ENCODE data around the gene OGFOD3.
"Not testable (repeated sequence)": the region's sequence is repeated elsewhere in the genome, so short reads cannot be mapped to it uniquely, and the experiment has no call there.

The OGFOD3 gene

DNA sequence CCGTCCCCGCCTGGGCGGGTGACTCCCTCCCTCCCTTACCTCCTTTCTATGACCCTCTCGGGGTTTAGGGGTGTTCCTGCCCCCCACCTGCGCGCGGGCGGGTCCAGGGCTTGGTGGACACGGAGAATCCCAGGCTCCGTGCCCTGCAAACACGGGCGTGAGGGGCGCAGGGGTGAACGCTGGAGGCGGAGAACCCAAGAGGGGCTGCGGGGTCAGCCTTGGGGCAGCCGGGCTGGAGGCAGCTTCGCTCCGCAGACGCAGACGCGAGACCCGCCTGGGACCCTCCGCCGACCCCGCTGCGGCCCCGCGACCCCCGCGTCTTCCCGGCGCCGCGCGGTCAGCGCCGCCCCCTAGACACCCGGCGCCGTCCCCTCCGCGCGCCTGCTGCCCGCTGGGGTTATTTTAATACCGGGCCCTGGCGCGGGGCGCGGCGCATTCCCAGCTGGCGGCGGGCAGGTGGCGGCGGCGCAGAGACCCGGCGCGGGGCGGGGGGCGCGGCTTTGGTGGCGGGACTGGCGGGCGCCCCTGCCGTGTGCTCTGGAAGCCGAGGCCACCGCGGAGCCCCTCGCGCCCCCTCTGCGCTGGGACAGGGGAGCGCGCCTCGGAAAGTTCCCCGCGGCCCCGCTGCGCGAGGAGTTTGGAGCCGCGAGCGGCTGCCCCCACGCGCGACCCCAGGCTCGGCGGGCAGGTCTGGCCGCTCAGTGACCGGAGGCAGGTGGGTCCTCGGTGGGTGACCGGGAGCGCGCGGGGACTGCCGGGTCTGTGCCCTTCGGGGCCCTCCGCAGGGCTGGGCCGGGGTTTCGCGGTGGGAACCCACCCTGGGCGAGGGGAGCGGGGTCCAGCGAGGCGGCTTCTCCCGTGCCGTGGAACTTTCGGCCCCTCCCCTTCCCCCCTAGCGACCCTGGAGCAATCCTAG, 46.8 kb downstream of the OGFOD3 start, which contains the start of gene UTS2R:
TSS of gene UTS2R (plus strand) at position 433 of the 916 bp plus-strand sequence. CDS start 2,560 bp downstream, outside the sequence.
- peak; percentile 47 for DNase-seq

DNA sequence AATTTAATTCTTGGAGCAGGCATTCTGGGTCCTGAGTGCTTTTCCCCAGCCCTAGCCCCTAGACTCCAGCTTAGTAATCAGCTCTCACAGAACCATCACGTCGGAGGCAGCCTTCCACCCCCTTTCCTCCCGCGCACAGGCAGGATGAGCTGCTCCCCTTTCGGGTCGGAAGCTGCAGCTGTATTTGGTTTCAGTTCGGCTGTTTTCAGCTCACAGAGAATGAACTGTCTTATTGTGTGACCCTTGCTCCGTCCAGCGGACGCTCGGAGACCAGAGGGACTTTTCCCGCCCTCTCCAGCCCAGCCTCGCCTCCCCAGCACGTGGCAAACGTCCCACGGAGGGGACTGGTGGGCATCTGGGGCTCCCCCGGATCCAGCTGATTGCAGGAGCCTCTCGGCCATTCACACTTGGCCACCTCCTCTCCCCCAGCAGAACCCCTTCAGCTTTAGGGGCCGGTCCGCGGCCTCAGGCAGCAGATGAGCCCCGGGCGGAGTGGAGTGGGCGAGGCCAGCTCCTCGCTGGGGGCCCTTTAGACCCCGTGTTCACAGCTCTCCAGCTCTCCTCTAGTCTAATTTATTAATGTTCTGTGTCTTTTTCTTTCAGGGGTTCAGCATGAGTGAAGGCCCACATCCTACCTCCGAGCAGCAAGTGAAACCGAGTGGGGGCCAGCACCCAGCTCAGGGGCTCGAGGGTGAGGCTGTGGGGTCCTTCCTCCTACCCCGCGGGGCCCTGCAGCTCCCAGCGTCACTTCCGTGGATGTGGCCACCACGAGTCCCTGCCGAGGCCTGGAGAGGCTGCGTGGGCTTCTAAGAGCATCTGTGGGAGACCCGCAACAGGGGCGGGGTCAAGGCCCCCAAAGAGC, 47.7 kb downstream of the OGFOD3 start:
- no peak for DNase-seq

DNA sequence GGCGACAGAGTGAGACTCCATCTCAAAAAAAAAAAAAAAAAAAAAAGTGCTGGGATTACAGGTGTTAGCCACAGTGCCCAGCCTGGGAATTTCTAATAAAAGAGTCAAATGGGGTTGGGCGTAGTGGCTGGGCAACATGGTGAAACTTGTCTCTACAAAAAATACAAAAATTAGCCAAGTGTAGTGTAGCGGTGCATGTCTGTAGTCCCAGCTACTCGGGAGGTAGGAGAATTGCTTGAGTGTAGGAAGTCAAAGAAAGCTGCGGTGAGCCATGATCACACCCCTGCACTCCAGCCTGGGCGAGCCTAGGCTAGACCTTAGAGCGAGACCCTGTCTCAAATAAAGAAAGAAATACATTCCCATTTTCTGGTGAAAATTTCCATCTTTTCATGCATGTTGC, 49.2 kb downstream of the OGFOD3 start:
- DNase-seq, result no peak

DNA sequence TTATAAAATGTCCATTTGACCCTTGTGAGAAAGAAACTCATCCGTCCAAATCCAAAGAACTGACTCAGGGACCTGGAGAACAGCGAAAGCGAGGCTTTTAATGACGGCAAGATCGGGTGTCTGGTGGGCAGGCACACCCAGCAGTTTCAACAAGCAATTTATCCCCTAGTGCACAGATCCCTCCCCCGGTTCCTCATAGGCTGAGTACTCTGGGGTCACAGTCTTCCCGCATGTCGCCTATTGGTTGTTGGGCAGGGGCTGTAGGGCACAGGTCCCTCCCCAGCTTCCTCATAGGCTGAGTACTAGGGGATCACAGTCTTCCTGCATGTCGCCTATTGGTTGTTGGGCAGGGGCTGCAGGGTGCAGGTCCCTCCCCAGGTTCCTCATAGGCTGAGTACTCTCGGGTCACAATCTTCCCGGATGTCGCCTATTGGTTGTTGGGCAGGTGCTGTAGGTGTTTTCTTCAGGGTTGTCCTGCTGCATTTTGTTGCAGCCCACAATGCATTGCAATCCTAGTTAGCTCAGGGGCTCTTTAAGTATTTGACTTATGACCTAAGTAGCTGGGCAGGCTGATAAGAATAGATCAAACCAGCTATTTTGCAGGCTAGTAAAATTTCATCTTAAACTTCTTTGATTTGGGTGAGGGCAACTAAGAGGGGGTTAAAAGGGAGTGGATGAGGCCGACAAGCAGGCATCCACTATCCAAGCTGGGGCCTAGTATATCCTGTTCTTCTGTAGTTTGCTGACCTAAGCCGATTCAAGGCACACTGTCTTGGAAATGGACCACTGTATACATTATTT, 50.5 kb downstream of the OGFOD3 start:
- DNase-seq, result no peak

DNA sequence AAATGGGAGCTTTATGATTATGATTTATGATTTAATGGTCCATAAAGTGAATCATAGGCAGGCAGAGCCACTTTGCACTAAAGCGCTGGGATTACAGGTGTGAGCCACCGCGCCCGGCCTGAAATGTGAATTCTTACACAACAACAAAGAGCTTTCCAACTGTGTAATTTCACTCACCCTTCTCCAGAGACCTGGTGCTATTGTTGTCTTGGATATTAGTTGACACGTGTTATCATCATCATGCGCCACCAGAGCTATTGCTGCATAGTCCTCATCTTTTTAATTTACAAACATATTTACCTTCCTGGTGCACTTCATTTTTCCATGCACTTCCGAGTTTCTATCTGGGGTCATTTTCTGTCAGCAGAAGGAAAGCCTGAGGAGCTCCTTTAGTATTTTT, 51.6 kb downstream of the OGFOD3 start:
- DNase-seq, result no peak

DNA sequence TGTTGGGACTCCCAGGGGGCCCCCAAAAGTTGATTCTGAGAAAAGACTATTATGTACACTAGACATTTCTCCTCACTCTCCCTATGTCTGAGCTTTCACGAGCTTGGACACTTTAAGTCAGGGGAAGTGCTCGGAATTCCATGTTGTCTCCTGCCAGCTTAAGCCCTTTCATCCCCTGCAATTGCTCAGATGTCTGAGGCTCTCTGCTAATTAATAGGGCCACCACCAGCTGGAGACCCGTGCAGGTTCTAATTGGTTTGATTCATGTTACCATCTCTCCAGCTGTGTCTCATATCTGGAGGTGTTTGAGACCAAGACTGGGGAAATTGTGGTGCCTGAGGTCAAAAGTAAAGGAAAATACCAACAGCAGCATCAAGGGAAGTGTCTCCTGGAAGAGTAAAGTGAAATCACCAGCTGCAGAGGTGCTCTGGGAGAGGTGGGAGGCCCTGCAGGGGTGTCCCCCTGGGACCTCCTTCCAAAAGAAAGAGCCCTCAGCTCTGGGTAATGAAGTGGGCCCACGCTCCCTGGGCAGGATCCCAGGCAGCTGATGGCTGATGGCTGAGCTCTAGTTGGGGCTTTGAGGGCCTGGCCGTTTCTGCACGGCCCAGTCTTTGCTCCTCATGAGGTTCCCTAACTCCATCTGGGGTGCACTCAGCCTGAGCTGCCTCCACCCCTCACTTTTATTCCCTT, 52.6 kb downstream of the OGFOD3 start:
- DNase-seq, result no peak

DNA sequence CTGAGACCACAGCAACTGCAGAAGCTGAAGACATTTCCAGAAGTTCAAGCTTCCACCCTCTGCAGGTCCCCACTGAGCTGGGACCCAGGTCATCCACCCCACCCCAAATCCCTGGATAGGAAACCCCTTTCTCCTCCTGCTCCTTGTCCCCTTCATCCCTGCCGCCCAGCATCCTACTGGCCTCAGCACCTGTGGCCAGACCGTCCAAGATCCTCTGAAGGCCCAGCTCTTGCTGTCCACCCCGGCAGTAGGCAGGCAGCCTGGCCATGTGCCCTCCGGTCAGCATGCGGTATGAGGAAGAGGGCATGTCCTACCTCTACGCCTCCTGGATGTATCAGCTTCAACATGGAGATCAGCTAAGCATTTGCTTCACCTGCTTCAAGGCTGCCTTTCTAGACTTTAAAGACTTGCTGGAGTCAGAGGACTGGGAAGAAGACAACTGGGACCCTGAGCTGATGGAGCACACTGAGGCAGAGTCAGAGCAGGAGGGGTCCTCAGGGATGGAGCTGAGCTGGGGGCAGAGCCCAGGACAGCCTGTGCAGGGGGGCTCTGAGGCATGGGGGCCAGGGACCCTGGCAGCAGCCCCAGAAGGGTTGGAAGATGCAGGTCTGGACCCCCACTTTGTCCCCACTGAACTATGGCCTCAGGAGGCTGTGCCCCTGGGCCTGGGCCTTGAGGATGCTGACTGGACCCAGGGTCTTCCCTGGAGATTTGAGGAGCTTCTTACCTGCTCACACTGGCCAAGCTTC, 56.3 kb downstream of the OGFOD3 start:
- DNase-seq, result no peak

DNA sequence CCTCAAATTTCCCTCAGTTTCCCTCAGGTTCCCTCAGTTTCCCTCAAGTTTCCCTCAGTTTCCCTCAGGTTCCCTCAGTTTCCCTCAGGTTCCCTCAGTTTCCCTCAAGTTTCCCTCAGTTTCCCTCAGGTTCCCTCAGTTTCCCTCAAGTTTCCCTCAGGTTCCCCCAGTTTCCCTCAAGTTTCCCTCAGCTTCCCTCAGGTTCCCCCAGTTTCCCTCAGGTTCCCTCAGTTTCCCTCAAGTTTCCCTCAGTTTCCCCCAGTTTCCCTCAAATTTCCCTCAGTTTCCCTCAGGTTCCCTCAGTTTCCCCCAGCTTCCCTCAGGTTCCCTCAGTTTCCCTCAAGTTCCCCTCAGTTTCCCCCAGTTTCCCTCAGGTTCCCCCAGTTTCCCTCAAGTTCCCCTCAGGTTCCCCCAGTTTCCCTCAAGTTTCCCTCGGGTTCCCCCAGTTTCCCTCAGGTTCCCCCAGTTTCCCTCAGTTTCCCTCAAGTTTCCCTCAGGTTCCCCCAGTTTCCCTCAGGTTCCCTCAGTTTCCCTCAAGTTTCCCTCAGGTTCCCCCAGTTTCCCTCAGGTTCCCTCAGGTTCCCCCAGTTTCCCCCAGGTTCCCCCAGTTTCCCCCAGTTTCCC, 58.8 kb downstream of the OGFOD3 start:
- DNase-seq, result not testable (repeated sequence)

DNA sequence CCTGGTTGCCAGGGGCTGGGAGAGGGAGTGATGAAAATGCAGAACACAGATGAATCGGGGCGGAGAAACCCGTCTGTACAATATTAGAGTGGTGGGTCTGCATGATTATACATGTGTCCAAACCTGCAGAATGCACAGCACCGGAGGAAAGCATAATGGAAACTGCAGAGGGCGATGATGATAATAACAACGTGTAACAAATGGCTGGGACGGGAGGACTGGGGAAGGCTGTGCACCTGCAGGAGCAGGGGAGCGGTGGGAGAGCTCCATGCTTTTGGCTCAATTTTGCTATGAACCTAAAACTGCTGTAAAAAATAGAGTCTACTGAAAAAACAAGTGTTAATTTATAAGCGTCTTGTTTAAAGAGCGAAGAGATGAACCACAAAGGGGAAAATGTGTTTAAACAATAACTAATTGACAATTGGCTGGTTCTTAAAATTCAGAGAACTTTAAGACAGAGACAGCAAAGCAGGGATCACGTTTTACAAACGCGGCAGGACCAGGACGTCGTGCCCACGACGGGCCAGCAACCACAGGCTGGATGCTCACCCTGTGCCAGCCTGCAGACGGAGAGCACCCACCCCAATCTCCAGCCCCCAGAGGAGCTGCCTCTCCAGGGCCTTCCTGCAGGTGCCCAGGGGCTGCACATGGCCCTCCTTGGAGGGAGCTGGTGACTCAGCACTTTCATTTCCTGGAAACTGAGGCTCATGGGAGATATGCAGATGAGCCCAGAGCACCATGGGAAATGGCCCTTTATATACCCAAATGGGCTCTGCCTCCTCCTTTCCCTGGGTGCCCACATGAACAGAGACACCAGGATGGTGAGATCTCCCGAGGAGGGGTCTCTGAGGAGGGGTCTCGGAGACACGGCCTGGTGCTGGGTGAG, 59.7 kb downstream of the OGFOD3 start, which contains the start of gene TEX19:
TSS of gene TEX19 (plus strand) at position 783 of the 886 bp plus-strand sequence. CDS start 2,904 bp downstream, outside the sequence.
- DNase-seq, result no peak

DNA sequence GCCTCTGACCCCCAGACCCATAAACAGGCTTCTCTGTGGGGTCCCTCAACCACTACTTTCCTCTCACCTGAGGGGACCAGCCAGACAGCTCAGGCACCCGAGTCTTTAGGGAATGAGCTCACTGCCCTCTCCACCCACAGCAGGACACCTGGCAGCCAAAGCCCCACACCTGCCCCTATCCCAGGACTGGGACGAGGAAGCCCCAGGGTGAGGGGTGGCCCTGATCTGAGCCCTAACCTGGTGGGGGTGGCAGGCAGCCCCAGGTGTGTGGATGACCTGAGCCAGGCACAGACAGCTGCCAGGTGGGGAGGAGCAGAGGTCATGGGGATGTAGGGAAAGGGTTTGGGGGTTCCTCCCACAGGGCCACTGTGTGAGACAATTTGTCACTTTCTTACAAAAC, 61.0 kb downstream of the OGFOD3 start:
- DNase-seq, result no peak

DNA sequence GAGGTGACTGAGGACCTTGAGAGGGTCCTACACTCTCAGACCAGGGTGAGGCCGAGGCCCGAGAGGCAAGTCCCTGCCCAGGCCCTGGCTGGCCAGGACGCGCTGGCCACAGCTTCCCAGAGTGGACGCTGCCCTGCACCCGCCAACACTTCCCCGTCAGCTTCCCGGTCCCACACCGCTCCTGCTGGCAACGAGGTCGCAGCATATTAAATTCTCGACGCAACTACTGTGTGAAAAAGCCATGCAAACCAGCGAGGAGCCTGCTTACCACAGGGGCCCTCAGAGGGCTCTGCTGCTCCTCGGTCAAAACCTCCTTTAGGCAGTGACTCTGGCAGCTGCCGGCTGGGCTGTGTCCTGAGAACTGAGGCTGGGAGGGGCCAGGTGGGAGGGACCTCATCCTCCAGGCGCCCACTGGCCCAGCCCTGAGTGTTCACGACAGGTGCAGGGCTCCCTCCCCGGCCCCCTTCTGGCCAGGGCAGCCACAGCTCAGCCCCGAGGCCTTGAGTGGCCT, 61.5 kb downstream of the OGFOD3 start:
- peak; percentile 38 for DNase-seq

DNA sequence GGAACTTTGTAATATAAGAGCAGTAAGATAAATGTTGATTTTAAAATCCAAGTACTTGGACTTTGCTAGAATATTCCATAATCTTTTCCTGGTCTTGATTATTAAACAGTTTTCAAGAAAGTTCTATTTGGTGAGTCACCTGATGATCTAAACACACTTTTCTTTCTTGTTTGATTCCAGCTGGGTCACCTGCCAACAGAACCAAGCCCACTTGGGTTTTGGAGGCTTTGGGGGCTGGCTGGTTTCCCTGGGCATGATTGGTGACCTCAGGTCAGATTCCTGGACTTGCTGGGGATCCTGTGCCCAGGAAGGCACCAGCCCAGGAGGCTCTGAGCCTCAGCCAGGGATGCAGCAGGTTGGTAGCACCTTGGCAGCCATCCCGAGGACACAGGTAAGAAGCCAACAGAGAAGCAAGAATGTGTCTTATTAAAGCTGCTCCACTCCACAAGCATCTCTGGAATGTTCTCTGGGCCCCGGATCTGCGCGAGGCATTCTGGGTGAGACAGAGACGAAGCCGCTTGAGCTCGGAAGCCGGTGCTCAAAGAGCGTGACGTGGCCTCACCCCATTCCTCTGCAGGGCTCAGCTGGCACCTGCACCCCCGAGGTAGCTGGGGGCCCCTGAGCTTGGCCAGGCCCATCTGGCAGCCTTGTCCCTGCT, 62.5 kb downstream of the OGFOD3 start:
- DNase-seq, result peak; percentile 63

DNA sequence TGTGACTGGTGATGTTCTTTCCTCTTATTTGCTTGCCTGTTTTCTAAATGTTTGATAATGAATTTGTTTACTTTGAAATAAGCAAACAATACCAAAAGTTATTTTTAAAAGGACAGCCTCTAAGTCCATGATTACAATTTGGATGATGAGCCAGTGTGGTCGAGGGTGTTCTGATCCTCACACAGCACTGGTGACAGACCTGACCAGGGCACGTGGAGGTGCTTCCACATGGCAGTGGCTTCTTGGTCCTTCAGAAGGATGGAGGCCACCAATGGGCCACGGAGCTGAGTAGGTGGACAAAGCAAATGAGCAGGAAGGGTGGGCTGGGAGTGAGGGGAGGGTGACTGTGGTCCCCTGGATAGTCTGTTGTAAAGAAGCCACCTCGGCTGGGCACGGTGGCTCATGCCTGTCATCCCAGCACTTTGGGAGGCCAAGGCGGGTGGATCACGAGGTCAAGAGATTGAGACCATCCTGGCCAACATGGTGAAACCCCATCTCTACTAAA, 63.5 kb downstream of the OGFOD3 start:
- no peak for DNase-seq

DNA sequence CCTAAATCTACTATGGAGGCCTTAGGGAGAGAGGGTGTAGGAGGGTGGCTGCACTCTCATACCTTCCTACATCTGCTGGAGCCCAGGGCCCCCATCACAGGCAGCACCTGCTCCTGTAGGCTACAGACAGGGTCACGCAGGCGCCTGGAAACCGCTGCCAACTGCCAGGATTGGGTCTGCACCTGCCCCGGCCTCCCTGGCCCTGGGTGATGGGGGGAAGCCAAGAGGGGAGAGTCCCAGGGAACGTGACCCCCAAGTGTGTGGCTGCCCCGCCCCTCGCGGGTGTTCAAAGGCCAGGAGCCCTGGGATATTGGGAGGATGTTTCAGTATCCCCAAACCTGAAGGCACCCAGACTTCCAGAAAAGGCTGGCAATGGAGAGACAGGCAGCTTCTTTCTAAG, 64.9 kb downstream of the OGFOD3 start:
- DNase-seq, result no peak

DNA sequence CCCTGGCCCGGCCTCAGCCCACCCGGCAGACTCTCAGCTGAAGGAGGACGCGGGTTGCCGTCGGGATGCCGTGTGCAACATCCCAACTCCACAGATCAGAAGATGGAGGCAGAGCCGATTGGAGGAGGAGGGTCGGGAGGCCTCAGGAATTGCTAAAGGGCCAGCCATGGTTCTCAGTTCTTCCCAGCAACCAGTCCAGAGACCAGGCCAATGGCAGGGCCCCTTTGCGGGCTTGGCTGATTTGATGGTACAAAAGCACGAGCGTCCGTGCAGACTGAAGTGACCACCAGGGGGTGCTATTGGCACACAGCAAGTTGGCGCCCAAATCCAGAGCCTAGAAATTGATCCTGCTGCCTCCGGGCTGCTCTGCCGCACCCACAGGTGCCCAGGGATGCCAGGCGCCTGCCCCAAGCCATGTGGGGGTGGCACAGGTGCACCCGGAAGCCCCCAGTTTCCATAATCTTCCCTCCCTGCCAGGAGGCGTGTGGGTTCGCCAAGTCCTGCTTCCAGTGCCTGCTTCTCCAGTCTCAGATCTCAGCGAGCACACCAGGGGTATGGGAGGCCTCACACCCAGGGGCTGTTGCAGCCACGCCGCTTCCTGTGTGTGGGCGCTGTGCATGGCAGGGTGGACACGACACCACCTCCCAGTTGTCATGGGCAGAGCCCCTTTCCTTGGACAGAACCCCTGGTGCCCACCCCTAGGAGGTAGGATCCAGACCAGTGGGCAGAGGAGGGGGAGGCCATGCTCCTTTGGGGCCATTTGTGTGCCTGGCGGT, 66.5 kb downstream of the OGFOD3 start:
- DNase-seq, result peak; percentile 88

DNA sequence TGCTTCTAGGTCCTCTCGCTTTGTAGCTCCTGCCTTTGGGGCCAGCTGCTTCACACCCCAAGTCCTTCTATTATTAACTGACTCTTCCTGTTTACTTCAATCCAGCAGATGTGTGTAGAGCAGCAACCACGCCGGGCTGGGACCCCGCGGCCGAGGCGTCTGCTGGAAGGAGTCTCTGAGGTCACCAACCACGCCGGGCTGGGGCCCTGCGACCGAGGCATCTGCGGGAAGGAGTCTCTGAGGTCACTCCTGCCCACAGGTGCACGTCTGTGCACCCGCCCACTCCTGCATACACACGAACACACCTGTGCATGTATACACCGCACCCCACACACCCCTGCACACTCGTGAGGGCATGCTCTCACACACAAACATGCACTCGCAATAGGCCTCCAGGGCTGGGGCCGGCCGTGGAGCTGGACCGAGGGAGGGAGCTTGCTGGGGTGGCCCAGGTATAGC, 67.1 kb downstream of the OGFOD3 start:
- DNase-seq, result no peak

DNA sequence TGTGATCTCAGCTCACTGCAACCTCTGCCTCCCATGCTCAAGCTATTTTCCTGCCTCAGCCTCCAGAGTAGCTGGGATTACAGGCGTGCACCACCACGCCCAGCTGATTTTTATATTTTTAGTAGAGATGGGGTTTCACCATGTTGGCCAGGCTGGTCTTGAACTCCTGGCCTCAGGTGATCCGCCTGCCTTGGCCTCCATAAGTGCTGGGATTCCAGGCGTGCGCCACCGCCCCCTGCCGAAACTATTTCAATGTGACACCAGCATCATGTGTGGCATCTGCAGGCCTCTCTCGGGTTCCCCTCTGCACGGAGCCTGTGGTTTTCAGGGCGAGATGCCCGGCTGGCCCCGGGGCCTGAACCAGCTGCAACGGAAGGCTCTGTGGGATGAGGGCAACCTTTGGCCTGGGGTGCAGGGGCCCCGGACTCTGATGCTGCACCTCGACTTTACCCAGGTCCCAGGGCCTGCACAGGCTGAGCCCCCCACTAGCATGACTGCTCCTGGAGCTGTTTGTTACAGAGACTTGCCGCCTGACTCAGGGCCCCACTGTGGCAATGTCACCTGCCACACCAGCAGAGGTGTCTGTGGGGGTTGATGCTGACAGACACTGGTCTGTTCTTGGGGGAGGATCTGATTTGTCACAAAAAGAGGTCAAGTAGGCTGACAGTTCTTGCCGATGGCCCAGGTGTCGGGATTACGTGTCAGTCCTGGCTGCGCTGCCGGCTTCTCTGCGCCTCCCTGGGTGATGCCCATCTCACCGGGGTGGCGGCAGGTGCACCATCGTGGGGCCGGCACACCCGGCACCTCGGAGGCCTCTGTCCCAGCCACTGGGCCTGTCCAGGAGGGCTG, 68.0 kb downstream of the OGFOD3 start:
- DNase-seq, result no peak

Data from right hindlimb (tissue), 1 donor.